Endothelial cell of umbilical vein (primary cell): ENCODE measurements around the gene CIAO3. TPM values are rescaled to one million over a fixed set of nuclear protein-coding genes. Genes with fewer than 3 reads are reported as not detected.

Experiments
- BruUV-seq: library from RNA; stranded (reverse); fragments of 400-500 nt; replicated peaks from 2 replicates; lab custom pipeline; 2021; lab: Mats Ljungman, UMichigan
- CTCF ChIA-PET: fragments of 300-600, 350-600 bp; sonication (Branson Sonifier 250); formaldehyde crosslinking; loops from one replicate; lab custom pipeline; 2021; ENCODE audit warnings: antibody characterized with exemption, inconsistent platforms; lab: Charles Lee
- POLR2A ChIA-PET: fragments of 300-600, 350-600 bp; sonication (Branson Sonifier 250); formaldehyde crosslinking; loops from one replicate; lab custom pipeline; 2021; ENCODE audit warnings: antibody characterized with exemption, inconsistent platforms; lab: Charles Lee
- DNase-seq: peaks from one replicate; pipeline ENCODE4 v3.0.0-alpha.2; 2011; ENCODE audit warnings: low read depth, low spot score
- FAIRE-seq: peaks from 2 replicates; lab custom pipeline; 2011; peaks lifted over from hg19 to GRCh38; lab: Jason Lieb, UNC
- H2AFZ ChIP-seq: 2 replicates; pipeline ENCODE4 v1.6.0; 2012; ENCODE audit warnings: low read depth, low read length, control low read depth, inconsistent platforms
- H3K27ac ChIP-seq: 2 replicates; pipeline ENCODE4 v1.5.1; 2011; ENCODE audit warnings: low read depth, mild to moderate bottlenecking, control low read depth, low read length, moderate library complexity; ENCODE audit not compliant: insufficient read depth
- H3K27me3 ChIP-seq, 2 experiments: 2 replicates each; pipeline versions ENCODE4 v1.6.0 to v1.6.1; 2011; ENCODE audit warnings: low read length in 2 of 2, mixed read lengths in 1 of 2; ENCODE audit not compliant: control insufficient read depth in 2 of 2, insufficient read depth in 2 of 2
- H3K36me3 ChIP-seq, 2 experiments: 2 replicates in 1 of 2; 3 replicates in 1 of 2; pipeline ENCODE4 v1.5.1; 2011; ENCODE audit warnings: low read length in 2 of 2, mild to moderate bottlenecking in 1 of 2, moderate library complexity in 1 of 2; ENCODE audit not compliant: control insufficient read depth in 2 of 2, insufficient read depth in 2 of 2; ENCODE audit errors: extremely low read depth in 1 of 2
- H3K4me1 ChIP-seq: 3 replicates; pipeline ENCODE4 v1.5.1; 2011; ENCODE audit warnings: mild to moderate bottlenecking, low read length; ENCODE audit not compliant: control insufficient read depth, insufficient read depth; ENCODE audit errors: extremely low read depth
- H3K4me2 ChIP-seq: 2 replicates; pipeline ENCODE4 v1.6.1; 2011; ENCODE audit warnings: low read length, control low read depth, mixed read lengths; ENCODE audit not compliant: insufficient read depth
- H3K4me3 ChIP-seq, 3 experiments: fragments of 200-600 bp in 1 of 3; sonication (generic), shearing (Covaris generic) in 1 of 3; replicated peaks in 1 of 3; 2 replicates each; pipeline ENCODE4 v1.5.1; 2011 to 2016; ENCODE audit warnings: control low read depth in 3 of 3, low read length in 3 of 3, mild to moderate bottlenecking in 2 of 3, inconsistent platforms in 1 of 3, low read depth in 1 of 3, moderate library complexity in 1 of 3; ENCODE audit not compliant: insufficient read depth in 1 of 3
- H3K79me2 ChIP-seq: 2 replicates; pipeline ENCODE4 v1.6.0; 2012; ENCODE audit warnings: low read length, inconsistent platforms; ENCODE audit not compliant: control insufficient read depth, insufficient read depth
- H3K9ac ChIP-seq: replicated peaks from 2 replicates; pipeline ENCODE3; 2011; ENCODE audit warnings: low read length, control low read depth; ENCODE audit not compliant: insufficient read depth; ENCODE audit errors: extremely low read depth
- H3K9me1 ChIP-seq: replicated peaks from 3 replicates; pipeline ENCODE4 v1.6.0; 2011; ENCODE audit warnings: mild to moderate bottlenecking, low read length; ENCODE audit not compliant: control insufficient read depth, insufficient read depth; ENCODE audit errors: extremely low read depth
- H3K9me3 ChIP-seq: replicated peaks from 2 replicates; pipeline ENCODE4 v1.5.1; 2012; ENCODE audit warnings: low read length, inconsistent platforms; ENCODE audit not compliant: control insufficient read depth, insufficient read depth
- H4K20me1 ChIP-seq: replicated peaks from 2 replicates; pipeline ENCODE3; 2011; ENCODE audit warnings: mild to moderate bottlenecking, low read length; ENCODE audit not compliant: control insufficient read depth, insufficient read depth; ENCODE audit errors: extremely low read depth
- GATA2 ChIP-seq: IDR thresholded peaks from 2 replicates; pipeline ENCODE4 v1.7.0; 2011; ENCODE audit warnings: low read depth, mild to moderate bottlenecking, moderate library complexity, mixed read lengths, low read length; ENCODE audit not compliant: insufficient read length, insufficient read depth
- JUN ChIP-seq: IDR thresholded peaks from 2 replicates; pipeline ENCODE4 v1.6.1; 2011; ENCODE audit warnings: borderline replicate concordance, low read depth; ENCODE audit not compliant: insufficient read length, insufficient read depth
- MYC ChIP-seq: IDR thresholded peaks from one replicate; pipeline ENCODE4 v1.6.1; 2011; ENCODE audit warnings: mild to moderate bottlenecking, low read depth, low read length
- POLR2AphosphoS5 ChIP-seq: IDR thresholded peaks from 2 replicates; pipeline ENCODE4 v1.6.1; 2012; ENCODE audit warnings: low read depth, mild to moderate bottlenecking, control low read depth, low read length, moderate library complexity; ENCODE audit not compliant: insufficient read depth
- dilution Hi-C: fragments of 300-500 bp; cut with MboI; formaldehyde crosslinking; loops from one replicate; pipeline ENCODE4 v1.15.0; 2019; ENCODE audit warnings: low sequenced_read_pairs; ENCODE audit not compliant: extremely low pct_ligation_motif_present
- intact Hi-C: fragments of 100-400 bp; cut with micrococcal nuclease; formaldehyde crosslinking; loops from one replicate; pipeline ENCODE4 v1.10.0; 2022
- polyA plus RNA-seq, 4 experiments: library from polyadenylated mRNA; depleted of rRNA in 3 of 4; stranded (reverse) in 3 of 4; unstranded in 1 of 4; fragments of >200 nt; gene quantifications; 2 replicates each; pipeline versions ENCODE4 v1.2.1 to v1.2.3, GENCODE V29; 2011 to 2012; ENCODE audit warnings: missing spikeins in 1 of 4
- total RNA-seq: library from RNA; stranded (reverse); gene quantifications from 2 replicates; pipeline ENCODE4 v1.2.3, GENCODE V29; 2021
- TF ChIP-seq, protein P1 (sequence below): IDR thresholded peaks from 2 replicates; pipeline ENCODE4 v1.6.1; 2011; ENCODE audit not compliant: insufficient read depth, insufficient read length
- TF ChIP-seq, protein P2 (sequence below), 2 donors: IDR thresholded peaks; 1 replicate in 1 of 2; 2 replicates in 1 of 2; pipeline ENCODE4 v1.5.1; 2011; ENCODE audit warnings: low read length in 2 of 2, mild to moderate bottlenecking in 2 of 2, moderate library complexity in 2 of 2, control low read depth in 1 of 2, inconsistent platforms in 1 of 2, low read depth in 1 of 2; ENCODE audit not compliant: insufficient read depth in 1 of 2; ENCODE audit errors: extremely low read depth in 1 of 2

CIAO3 gene
- total and polyA plus RNA-seq, 2 donors (not counting 3 experiments of a cell fraction or from before 2014, with no cell fraction given), result 23.1 to 33.8 TPM

DNA sequence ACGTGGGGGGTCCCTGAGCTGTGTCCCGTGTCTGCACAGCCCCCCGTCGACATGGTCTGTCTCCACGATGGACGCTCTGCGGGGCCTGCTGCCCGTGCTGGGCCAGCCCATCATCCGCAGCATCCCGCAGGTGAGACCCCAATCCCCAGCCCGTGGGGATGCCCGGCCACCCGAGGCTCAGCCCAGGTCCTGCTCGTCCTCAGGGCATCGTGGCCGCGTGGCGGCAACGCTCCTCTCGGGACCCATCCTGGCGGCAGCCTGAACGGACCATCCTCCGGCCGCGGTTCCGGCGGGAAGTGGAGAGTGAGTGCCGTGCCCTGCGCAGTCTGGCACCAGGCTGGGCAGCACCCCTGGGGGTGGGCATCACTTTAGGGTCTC lies 24.7 kb upstream of the CIAO3 start:
- ChIA-PET POLR2A (no interaction called here), CTCF (no interaction called here)
- Histone ChIP-seq H3K4me2 (no peak overlapping the region), H3K4me1 (no peaks in the 10 kb centered on the region), H3K27ac (no peak overlapping the region), H4K20me1 (no peaks in the 10 kb centered on the region), H3K9me3 (no peaks in the 10 kb centered on the region), H3K27me3 (no peaks in the 10 kb centered on the region), H3K9me1 (no peaks in the 10 kb centered on the region), H3K79me2 (no peaks in the 10 kb centered on the region), H3K9ac (no peak overlapping the region), H2AFZ (no peak overlapping the region), H3K4me3 (no peak overlapping the region), H3K36me3 (no peaks in the 10 kb centered on the region)
- dilution Hi-C loops (no loop called here), intact Hi-C loops (no loop called here)
- BruUV-seq, result no TSS peak
- DNase-seq (no peak), FAIRE-seq (no peak)
- TF ChIP-seq GATA2 (no peak), POLR2AphosphoS5 (no peak), JUN (no peak), MYC (no peak)
- TF ChIP-seq, protein P1, sequence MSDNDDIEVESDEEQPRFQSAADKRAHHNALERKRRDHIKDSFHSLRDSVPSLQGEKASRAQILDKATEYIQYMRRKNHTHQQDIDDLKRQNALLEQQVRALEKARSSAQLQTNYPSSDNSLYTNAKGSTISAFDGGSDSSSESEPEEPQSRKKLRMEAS, result no peak
- TF ChIP-seq, protein P2, sequence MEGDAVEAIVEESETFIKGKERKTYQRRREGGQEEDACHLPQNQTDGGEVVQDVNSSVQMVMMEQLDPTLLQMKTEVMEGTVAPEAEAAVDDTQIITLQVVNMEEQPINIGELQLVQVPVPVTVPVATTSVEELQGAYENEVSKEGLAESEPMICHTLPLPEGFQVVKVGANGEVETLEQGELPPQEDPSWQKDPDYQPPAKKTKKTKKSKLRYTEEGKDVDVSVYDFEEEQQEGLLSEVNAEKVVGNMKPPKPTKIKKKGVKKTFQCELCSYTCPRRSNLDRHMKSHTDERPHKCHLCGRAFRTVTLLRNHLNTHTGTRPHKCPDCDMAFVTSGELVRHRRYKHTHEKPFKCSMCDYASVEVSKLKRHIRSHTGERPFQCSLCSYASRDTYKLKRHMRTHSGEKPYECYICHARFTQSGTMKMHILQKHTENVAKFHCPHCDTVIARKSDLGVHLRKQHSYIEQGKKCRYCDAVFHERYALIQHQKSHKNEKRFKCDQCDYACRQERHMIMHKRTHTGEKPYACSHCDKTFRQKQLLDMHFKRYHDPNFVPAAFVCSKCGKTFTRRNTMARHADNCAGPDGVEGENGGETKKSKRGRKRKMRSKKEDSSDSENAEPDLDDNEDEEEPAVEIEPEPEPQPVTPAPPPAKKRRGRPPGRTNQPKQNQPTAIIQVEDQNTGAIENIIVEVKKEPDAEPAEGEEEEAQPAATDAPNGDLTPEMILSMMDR (IDR thresholded peaks at IDR 0.05; ENCODE audit: extremely low read depth in 1 of 2, insufficient read depth in 1 of 2, low read depth in 1 of 2, low read length in 2 of 2), result no peak
